SK-N-MC (cell line): Measurements from ENCODE around the gene KRT79.

Source experiments
- EZH2 ChIP-seq: fragments of 200-600 bp; sonication (generic); IDR thresholded peaks from one replicate; pipeline ENCODE4 v1.6.1; 2017; ENCODE audit warnings: antibody characterized with exemption
- FOXP2 ChIP-seq: optimal IDR thresholded peaks from 2 replicates; pipeline ENCODE3; 2011; ENCODE audit warnings: mild to moderate bottlenecking, moderate library complexity; ENCODE audit not compliant: insufficient read depth; ENCODE audit errors: extremely low read length, control extremely low read depth
- POLR2AphosphoS5 ChIP-seq: IDR thresholded peaks from 2 replicates; pipeline ENCODE4 v1.6.1; 2012; ENCODE audit warnings: mild to moderate bottlenecking, low read depth, low read length, borderline replicate concordance

GRCh38 chr12:52877242-52877641 is 43.1 kb upstream of the KRT79 start:
- TF ChIP-seq EZH2 (no peak), POLR2AphosphoS5 (no peak), FOXP2 (no peak)
